ENCODE results near the gene RAD51B.

DNA sequence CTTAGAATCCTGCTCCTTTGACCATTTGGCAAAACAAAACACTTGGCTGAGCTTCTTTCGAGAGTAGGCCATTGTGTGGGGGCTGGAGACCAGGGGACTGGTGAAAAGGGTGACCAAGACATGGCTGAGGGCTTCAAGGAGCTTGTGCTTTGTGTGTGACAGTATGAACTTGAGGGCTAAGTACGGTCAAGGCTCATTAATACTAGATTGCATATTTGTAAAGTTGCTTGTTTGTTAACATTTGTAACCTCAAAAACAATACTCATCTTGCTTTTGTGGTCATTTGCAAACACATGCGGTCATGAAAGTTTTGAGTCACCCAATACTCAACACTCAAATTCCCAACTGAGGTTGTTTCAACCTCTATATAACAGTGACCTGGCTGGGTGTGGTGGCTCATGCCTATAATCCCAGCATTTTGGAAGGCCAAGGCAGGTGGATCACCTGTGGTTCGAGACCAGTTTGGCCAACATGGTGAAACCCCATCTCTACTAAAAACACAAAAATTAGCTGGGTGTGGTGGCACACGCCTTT lies 45.7 kb upstream of the RAD51B start:
- no peak for TF ChIP-seq POLR2AphosphoS5 (IDR thresholded peaks at IDR 0.05; ENCODE audit: borderline replicate concordance, low read depth, low read length)
- TF ChIP-seq EZH2 (IDR thresholded peaks at IDR 0.05), result no peak
- no peak for TF ChIP-seq FOXP2 (optimal IDR thresholded peaks at IDR 0.05; ENCODE audit: control extremely low read depth, extremely low read length, insufficient read depth)
